Measurements from ENCODE around the gene RBM33. TPM values are rescaled to one million over a fixed set of nuclear protein-coding genes. Genes with fewer than 3 reads are reported as not detected.
A peak's percentile ranks its signal among the peaks of the same experiment; 100 is the strongest.

Gene RBM33
- total RNA-seq, 2 experiments from 2014 or later: 75.6 to 102 TPM

- peaks cover 52% of the 10 kb centered on the region for H3K36me3 Mint-ChIP-seq
- H3K9me3 Mint-ChIP-seq (ENCODE audit: low read depth): no peaks in the 10 kb centered on the region
Measured at GRCh38 chr7:155755026-155755425, 110.6 kb downstream of the RBM33 start.

GRCh38 chr7:155756322-155756721 is 111.9 kb downstream of the RBM33 start:
- H3K36me3 Mint-ChIP-seq: peaks cover 61% of the 10 kb centered on the region

More at GRCh38 chr7:155755026-155755425, 110.6 kb downstream of the RBM33 start:
- DNase-seq (no peak), ATAC-seq (no peak)
- H3K4me1 Mint-ChIP-seq: peaks cover 47% of the 10 kb centered on the region
- CTCF ChIA-PET: no interaction called here
- no peaks in the 10 kb centered on the region for H3K27me3 Mint-ChIP-seq
- no peak overlapping the region for H3K27ac Mint-ChIP-seq
- H3K4me3 Mint-ChIP-seq: no peak overlapping the region

GRCh38 chr7:155758348-155758747 is 113.9 kb downstream of the RBM33 start:
- CTCF ChIA-PET: no interaction called here
- Mint-ChIP-seq H3K4me3 (no peak overlapping the region), H3K4me1 (peaks cover 51% of the 10 kb centered on the region), H3K36me3 (peaks cover 68% of the 10 kb centered on the region), H3K27ac (no peak overlapping the region), H3K27me3 (no peaks in the 10 kb centered on the region), H3K9me3 (ENCODE audit: low read depth) (no peaks in the 10 kb centered on the region)
- ATAC-seq: no peak
- no peak for DNase-seq

More at GRCh38 chr7:155756322-155756721, 111.9 kb downstream of the RBM33 start:
- CTCF ChIA-PET: interaction anchor here (0.7 kb wide), 1 partner anchor 84 kb away, joined by 3 read pairs; no protein-coding TSS in a partner anchor
- H3K4me3 Mint-ChIP-seq: no peak overlapping the region
- no peak overlapping the region for H3K27ac Mint-ChIP-seq
- no peaks in the 10 kb centered on the region for H3K9me3 Mint-ChIP-seq (ENCODE audit: low read depth)
- H3K4me1 Mint-ChIP-seq: peaks cover 48% of the 10 kb centered on the region
- no peaks in the 10 kb centered on the region for H3K27me3 Mint-ChIP-seq
- DNase-seq: no peak
- ATAC-seq: no peak

- Mint-ChIP-seq H3K4me3 (no peak overlapping the region), H3K27me3 (no peaks in the 10 kb centered on the region), H3K9me3 (ENCODE audit: low read depth) (no peaks in the 10 kb centered on the region), H3K4me1 (peaks cover 52% of the 10 kb centered on the region), H3K27ac (no peak overlapping the region), H3K36me3 (peaks cover 63% of the 10 kb centered on the region)
- ATAC-seq (no peak), DNase-seq (no peak)
- CTCF ChIA-PET: interaction anchor here (0.9 kb wide), 1 partner anchor 161 kb away, joined by 4 read pairs; no protein-coding TSS in a partner anchor
Measured at GRCh38 chr7:155759740-155760430, 115.4 kb downstream of the RBM33 start.

GRCh38 chr7:155761162-155761561 is 116.7 kb downstream of the RBM33 start:
- CTCF ChIA-PET: no interaction called here
- H3K9me3 Mint-ChIP-seq (ENCODE audit: low read depth): no peaks in the 10 kb centered on the region
- no peak for DNase-seq
- peaks cover 53% of the 10 kb centered on the region for H3K4me1 Mint-ChIP-seq
- H3K27ac Mint-ChIP-seq: no peak overlapping the region
- no peak overlapping the region for H3K4me3 Mint-ChIP-seq
- peaks cover 64% of the 10 kb centered on the region for H3K36me3 Mint-ChIP-seq
- ATAC-seq: no peak
- no peaks in the 10 kb centered on the region for H3K27me3 Mint-ChIP-seq

GRCh38 chr7:155762036-155762435 is 117.6 kb downstream of the RBM33 start:
- H3K4me3 Mint-ChIP-seq: no peak overlapping the region
- peaks cover 51% of the 10 kb centered on the region for H3K4me1 Mint-ChIP-seq
- H3K27ac Mint-ChIP-seq: peak overlapping the region; percentile 93
- peaks cover 58% of the 10 kb centered on the region for H3K36me3 Mint-ChIP-seq
- DNase-seq (no peak), ATAC-seq (no peak)
- CTCF ChIA-PET: interaction anchor here (0.7 to 1.6 kb wide), 5 partner anchors 8 to 163 kb away, joined by 3 to 4 read pairs (median 4); no protein-coding TSS in a partner anchor
- no peaks in the 10 kb centered on the region for H3K27me3 Mint-ChIP-seq
- no peaks in the 10 kb centered on the region for H3K9me3 Mint-ChIP-seq (ENCODE audit: low read depth)

GRCh38 chr7:155762655-155763054 is 118.2 kb downstream of the RBM33 start:
- H3K4me3 Mint-ChIP-seq: peak overlapping the region; percentile 54
- ATAC-seq: no peak
- CTCF ChIA-PET: interaction anchor here (0.7 to 1.6 kb wide), 5 partner anchors 8 to 164 kb away, joined by 3 to 4 read pairs (median 4); no protein-coding TSS in a partner anchor
- no peaks in the 10 kb centered on the region for H3K27me3 Mint-ChIP-seq
- H3K9me3 Mint-ChIP-seq (ENCODE audit: low read depth): no peaks in the 10 kb centered on the region
- peak overlapping the region; percentile 93 for H3K27ac Mint-ChIP-seq
- DNase-seq: no peak
- peaks cover 56% of the 10 kb centered on the region for H3K36me3 Mint-ChIP-seq
- H3K4me1 Mint-ChIP-seq: peaks cover 58% of the 10 kb centered on the region

GRCh38 chr7:155763122-155763521 is 118.7 kb downstream of the RBM33 start:
- H3K4me3 Mint-ChIP-seq: peak overlapping the region; percentile 54
- CTCF ChIA-PET: interaction anchor here (0.8 to 1.6 kb wide), 4 partner anchors 9 to 236 kb away, joined by 3 to 4 read pairs (median 4); no protein-coding TSS in a partner anchor
- no peak for ATAC-seq
- peak overlapping the region; percentile 93 for H3K27ac Mint-ChIP-seq
- no peaks in the 10 kb centered on the region for H3K27me3 Mint-ChIP-seq
- peaks cover 59% of the 10 kb centered on the region for H3K4me1 Mint-ChIP-seq
- H3K36me3 Mint-ChIP-seq: peaks cover 56% of the 10 kb centered on the region
- H3K9me3 Mint-ChIP-seq (ENCODE audit: low read depth): no peaks in the 10 kb centered on the region
- DNase-seq: no peak

- H3K27me3 Mint-ChIP-seq: no peaks in the 10 kb centered on the region
- H3K9me3 Mint-ChIP-seq (ENCODE audit: low read depth): no peaks in the 10 kb centered on the region
- peak overlapping the region; percentile 93 for H3K27ac Mint-ChIP-seq
- ATAC-seq (peak; percentile 85), DNase-seq (peak; percentile 86)
- peaks cover 56% of the 10 kb centered on the region for H3K36me3 Mint-ChIP-seq
- H3K4me1 Mint-ChIP-seq: peaks cover 62% of the 10 kb centered on the region
- CTCF ChIA-PET: interaction anchor here (0.8 to 1.5 kb wide), 4 partner anchors 106 to 237 kb away, joined by 3 to 12 read pairs (median 5); partner anchors contain the start of gene RBM33
- H3K4me3 Mint-ChIP-seq: peak overlapping the region; percentile 54
Measured at GRCh38 chr7:155763691-155764437, 119.4 kb downstream of the RBM33 start.

- Mint-ChIP-seq H3K27me3 (no peaks in the 10 kb centered on the region), H3K4me1 (peaks cover 62% of the 10 kb centered on the region), H3K36me3 (peaks cover 55% of the 10 kb centered on the region), H3K27ac (peak overlapping the region; percentile 93), H3K4me3 (peak overlapping the region; percentile 54), H3K9me3 (ENCODE audit: low read depth) (no peaks in the 10 kb centered on the region)
- ATAC-seq (peak; percentile 63), DNase-seq (peak; percentile 81)
- CTCF ChIA-PET: interaction anchor here (1.1 to 1.5 kb wide), 2 partner anchors 120 to 166 kb away, joined by 6 to 12 read pairs; partner anchors contain the start of gene RBM33
Measured at GRCh38 chr7:155764438-155764793, 120.0 kb downstream of the RBM33 start.

GRCh38 chr7:155765458-155765857 is 121.0 kb downstream of the RBM33 start:
- H3K36me3 Mint-ChIP-seq: peaks cover 52% of the 10 kb centered on the region
- H3K27ac Mint-ChIP-seq: peak overlapping the region; percentile 93
- no peak overlapping the region for H3K4me3 Mint-ChIP-seq
- peaks cover 62% of the 10 kb centered on the region for H3K4me1 Mint-ChIP-seq
- no peaks in the 10 kb centered on the region for H3K27me3 Mint-ChIP-seq
- DNase-seq (no peak), ATAC-seq (no peak)
- CTCF ChIA-PET: interaction anchor here (0.8 to 8.6 kb wide), 2 partner anchors 167 to 170 kb away, joined by 4 to 116 read pairs; no protein-coding TSS in a partner anchor
- no peaks in the 10 kb centered on the region for H3K9me3 Mint-ChIP-seq (ENCODE audit: low read depth)

GRCh38 chr7:155766386-155766785 is 121.9 kb downstream of the RBM33 start:
- no peak overlapping the region for H3K27ac Mint-ChIP-seq
- H3K9me3 Mint-ChIP-seq (ENCODE audit: low read depth): no peaks in the 10 kb centered on the region
- peaks cover 54% of the 10 kb centered on the region for H3K4me1 Mint-ChIP-seq
- CTCF ChIA-PET: interaction anchor here (0.8 to 8.6 kb wide), 6 partner anchors 26 to 171 kb away, joined by 3 to 116 read pairs (median 7); no protein-coding TSS in a partner anchor
- no peak overlapping the region for H3K4me3 Mint-ChIP-seq
- H3K27me3 Mint-ChIP-seq: no peaks in the 10 kb centered on the region
- ATAC-seq (no peak), DNase-seq (no peak)
- peaks cover 45% of the 10 kb centered on the region for H3K36me3 Mint-ChIP-seq
